ENCODE measurements around the gene TEAD2.
"Not testable (repeated sequence)": the region's sequence is repeated elsewhere in the genome, so short reads cannot be mapped to it uniquely, and the experiment has no call there.

TEAD2 gene

DNA sequence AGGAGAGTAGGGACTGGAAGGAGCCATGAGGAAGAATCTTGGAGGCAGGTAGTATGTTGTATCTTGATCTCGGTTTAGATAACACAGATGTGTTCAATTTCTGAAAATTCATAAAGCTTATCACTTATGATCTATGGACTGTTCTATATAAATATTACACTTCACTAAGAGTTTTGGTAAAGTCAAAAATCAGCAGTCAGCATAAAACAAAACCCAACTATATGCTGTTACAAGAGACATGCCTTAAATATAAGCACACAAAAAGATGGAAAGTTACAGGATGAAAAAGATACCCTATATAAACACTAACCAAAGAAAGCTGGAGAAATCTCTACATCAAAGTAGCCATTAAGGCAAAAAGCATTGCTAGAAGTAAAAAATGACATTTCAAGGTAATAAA lies 21.4 kb upstream of the TEAD2 start:
- DNase-seq = no peak

DNA sequence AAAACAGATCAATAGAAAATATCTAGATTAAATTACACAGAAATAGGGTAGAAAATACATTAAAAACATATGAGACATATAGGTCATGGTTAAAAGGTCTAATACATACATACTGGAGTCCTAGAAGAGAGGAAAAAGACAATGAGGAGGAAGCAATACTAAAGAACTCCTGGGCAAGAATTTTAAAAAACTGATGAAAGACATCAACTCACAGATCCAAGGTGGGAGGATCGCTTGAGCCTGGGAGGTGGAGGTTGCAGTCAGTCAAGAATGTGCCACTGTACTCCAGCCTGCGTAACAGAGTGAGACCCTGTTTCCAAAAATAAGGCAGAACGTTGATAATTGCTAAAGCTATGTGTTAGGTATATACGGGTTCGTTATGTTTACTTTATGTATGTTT lies 20.4 kb upstream of the TEAD2 start:
- no peak for DNase-seq

DNA sequence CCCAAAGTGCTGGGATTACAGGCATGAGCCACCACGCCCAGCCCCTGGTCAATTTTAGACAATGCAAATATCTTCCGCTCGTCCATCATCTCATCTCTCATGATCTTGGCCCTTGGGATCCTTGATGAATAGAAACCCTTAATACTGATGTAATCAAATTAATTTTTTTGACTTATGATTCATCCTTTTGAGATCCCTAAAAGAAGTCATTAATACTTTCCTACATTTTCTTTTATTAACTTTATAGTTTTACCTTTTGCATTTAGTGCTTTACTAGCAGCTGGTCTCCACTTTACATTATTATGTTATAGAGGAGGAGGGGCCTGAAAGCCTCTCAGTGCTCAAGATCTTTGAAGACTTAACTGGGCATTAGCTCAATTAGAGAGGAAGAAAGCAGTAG lies 18.2 kb upstream of the TEAD2 start:
- DNase-seq = no peak

DNA sequence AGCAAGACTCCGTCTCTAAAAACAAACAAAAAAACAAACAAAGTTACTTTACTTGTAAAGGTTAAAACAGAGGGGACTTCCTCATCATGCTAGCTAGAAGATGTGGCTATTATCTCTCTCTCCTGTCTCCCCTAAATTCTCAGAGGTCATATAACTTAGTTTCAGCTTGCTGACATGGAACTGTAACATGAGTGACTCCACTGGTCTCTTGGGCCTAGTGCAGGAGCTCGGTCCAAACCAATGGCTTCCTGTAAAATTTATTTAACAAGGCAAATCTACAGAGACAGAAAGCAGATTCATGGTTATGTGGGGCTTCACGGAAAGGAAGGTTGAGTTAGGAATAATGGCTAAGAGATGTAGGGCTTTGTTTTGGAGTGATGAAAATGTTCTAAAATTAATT lies 16.3 kb upstream of the TEAD2 start:
- DNase-seq = no peak

DNA sequence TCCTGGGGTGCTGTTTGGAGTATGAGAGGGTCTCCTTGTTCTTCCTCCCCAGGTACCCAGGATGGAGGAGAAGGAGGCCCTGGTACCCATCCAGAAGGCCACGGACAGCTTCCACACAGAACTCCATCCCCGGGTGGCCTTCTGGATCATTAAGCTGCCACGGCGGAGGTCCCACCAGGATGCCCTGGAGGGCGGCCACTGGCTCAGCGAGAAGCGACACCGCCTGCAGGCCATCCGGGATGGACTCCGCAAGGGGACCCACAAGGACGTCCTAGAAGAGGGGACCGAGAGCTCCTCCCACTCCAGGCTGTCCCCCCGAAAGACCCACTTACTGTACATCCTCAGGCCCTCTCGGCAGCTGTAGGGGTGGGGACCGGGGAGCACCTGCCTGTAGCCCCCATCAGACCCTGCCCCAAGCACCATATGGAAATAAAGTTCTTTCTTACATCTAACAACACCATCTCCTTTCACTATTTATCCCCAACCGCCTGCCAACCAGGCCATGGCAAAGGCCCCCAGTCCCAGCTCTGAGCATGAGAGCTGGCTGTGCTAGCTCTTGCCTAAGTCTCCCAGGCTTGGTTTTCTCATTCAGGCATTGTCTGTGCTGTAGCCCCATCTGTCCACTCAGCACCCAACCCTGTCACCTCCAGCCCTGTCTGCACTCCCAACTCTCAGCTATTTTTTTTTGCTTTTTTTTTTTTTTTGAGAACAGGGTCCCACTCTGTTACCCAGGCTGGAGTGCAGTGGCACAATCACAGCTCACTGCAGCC lies 12.6 kb upstream of the TEAD2 start:
- no peak for DNase-seq

DNA sequence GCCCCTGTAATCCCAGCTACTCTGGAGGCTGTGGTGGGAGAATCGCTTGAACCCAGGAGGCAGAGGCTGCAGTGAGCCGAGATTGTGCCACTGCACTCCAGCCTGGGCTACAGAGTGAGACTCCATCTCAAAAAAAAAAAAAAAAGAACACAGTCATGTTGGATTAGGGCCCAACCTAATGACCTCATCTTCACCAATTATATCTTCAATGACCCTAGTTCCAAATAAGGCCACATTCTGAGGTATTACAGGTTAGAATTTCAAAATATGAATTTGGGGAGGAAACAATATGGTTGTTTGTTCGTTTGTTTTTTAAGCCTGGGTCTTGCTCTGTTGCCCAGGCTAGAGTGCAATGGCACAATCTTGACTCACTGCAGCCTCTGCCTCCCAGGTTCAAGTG lies 11.0 kb upstream of the TEAD2 start:
- DNase-seq = not testable (repeated sequence)

DNA sequence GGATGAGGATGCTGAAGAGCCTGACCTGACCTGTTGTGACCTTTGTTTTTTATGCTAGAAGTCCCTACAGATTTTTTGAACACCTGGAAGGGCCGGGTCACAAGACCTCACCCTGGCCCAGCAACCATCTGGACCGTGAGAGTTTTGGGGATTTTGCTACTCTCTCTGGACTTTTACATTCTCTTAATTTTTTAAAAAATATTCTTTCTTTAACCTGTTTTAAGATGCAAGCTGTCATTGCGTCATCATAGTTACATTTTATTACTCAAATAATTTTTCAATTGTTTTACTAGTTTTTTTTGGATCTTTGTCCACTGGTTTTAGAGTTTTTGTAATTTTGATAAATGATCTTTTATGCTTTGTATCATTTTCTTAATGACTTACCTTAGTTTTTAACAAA lies 9.0 kb upstream of the TEAD2 start:
- no peak for DNase-seq

DNA sequence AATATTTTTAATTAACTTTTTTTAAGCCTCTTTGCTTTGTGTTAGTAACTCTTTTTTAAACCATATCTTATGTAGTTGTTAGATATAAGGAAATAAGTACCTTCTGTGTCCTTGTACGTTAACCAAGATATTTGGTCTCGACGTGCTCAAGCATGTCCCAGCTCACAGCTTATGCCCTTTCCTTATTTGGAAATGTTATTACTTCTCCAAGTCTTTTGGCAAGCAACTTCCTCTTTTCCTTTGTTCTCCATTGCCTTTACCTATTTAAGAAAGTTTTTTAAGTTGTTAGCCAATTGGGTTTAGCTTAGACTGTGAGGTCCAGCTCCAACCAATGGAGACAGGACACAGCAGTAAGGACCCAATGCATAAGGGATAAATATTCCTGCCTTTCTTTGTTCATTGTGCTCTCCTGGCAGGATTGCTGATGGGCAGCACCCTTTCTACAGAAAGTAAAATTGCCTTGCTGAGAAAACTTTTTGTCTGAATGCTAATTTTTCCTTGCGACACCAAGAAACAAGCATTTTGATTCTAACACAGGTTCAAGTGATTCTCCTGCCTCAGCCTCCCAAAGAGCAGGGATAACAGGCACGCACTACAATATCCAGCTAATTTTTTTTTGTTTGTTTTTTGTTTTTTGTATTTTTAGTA lies 6.6 kb upstream of the TEAD2 start:
- no peak for DNase-seq

DNA sequence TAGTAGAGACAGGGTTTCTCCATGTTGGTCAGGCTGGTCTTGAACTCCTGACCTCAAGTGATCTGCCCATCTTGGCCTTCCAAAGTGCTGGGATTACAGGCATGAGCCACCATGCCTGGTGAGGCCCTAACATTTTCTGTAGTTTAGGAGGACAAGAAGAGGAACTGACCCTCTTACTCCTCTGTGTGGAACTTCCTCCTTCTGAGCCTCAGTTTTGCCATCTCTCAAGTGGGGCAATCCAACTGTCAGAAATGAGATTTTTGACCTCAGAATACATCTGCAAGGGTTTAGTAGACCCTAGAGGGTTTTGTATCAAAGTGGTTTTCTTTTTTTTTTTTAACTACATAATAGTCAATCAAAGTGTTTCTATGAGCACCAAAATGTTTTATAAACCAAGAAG lies 3.9 kb upstream of the TEAD2 start:
- DNase-seq = no peak

DNA sequence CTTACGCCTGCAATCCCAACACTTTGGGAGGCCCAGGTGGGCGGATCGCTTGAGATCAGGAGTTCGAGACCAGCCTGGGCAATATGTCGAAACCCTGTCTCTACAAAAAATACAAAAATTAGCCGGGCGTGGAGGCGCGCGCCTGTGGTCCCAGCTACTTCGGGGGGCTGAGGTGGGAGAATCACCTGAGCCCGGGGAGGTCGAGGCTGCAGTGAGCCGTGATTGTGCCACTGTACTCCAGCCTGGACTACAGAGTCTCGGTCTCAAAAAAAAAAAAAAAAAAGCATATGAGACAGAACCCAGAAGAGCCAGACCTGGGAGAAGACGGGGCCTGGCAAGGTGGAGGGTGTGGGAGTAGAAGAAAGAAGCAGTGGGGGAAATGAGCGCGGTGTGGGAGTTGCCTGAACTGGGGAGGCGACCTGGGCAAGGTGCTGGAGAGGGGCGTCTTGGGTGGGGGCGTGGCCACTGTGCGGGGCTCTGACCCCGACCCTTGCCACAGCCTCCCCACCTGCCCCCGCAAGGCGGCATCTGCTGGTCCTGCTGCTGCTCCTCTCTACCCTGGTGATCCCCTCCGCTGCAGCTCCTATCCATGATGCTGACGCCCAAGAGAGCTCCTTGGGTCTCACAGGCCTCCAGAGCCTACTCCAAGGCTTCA lies 2.0 kb upstream of the TEAD2 start:
- DNase-seq = no peak

DNA sequence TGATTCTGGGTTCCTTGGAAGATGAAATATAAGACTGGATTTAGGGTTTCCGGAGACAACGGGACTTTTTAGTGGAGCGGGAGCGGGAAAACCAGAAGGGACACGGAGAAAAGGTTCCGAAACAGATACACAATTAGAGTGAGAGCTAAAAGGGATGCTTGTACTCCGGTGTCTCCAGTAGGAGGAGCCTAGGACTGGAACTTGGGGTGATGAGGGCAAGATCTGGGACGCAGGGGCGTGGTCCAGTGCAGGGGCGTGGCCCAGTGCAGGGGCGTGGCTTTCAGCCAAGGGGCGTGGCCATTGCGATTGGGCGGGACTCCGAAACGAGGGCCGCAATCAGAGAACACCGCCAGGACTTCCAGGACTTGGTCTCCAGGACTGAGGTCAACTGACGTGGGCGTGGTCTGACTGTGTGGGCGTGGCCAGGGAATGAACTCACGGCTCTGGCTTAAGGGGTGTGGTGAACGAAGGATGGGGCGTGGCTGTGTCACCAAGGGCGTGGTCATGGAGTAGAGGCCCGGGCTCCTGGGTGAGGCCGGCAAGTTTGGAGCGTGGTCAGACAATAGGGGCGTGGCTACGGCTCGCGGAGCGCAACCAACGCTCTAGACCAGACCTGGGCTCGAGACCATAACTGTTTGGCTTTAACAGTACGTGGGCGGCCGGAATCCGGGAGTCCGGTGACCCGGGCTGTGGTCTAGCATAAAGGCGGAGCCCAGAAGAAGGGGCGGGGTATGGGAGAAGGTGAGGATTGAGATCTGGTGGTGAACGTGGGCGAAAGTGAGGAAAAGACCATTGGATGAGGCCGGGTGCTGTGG lies 1.3 kb upstream of the TEAD2 start, which contains the start of gene DKKL1:
TSS of gene DKKL1 (plus strand) at position 610 of the 815 bp plus-strand sequence. CDS start at position 732, 122 bp downstream.
- DNase-seq = peak; percentile 76

DNA sequence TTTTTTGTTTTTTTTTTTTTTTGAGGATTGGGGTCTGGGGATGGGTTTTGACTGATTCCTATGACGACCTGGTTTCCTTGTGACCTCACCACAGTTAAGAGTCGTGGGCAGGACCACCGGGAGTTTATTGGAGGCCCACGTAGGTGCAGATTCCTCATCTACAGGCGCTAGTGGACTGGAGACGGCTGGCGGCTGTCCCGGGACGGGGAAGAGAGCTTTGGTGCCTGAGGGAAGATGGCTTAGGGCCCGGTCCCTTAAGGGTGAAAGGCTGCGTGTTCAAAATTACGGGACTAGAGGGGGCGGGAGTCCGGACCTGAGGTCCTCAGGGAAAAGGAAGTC lies 682 bp upstream of the TEAD2 start:
- DNase-seq = peak; percentile 15

DNA sequence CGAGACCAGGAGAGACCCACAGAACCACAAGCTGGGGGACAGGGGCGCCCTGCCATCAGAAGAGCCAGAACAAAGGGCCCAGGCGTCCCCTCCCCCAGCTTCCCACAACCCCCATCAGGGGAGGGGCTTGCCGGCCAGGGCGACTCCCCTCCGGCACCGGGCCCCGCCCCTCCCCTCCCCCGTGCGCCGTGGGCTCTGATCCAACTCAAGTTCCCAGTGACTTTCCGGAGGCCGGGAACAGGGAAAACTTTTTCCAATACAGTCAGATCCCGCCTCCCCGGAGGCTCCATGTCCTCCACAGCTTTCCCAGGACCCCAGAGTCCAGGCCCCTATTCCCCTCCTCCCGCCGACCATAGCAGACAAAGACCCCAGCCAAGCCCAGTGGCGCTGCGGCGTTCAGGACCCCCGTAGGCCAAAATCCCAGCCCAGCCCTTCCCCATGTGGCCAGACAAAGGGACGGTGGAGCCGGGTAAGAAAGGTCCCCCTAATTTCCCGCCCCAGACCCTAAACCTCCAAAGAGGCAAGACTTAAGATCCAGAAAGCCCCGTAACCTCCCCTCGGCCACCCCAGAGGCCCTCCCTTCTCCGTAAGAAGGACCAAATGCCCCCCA lies 673 bp downstream of the TEAD2 start:
- DNase-seq = no peak

DNA sequence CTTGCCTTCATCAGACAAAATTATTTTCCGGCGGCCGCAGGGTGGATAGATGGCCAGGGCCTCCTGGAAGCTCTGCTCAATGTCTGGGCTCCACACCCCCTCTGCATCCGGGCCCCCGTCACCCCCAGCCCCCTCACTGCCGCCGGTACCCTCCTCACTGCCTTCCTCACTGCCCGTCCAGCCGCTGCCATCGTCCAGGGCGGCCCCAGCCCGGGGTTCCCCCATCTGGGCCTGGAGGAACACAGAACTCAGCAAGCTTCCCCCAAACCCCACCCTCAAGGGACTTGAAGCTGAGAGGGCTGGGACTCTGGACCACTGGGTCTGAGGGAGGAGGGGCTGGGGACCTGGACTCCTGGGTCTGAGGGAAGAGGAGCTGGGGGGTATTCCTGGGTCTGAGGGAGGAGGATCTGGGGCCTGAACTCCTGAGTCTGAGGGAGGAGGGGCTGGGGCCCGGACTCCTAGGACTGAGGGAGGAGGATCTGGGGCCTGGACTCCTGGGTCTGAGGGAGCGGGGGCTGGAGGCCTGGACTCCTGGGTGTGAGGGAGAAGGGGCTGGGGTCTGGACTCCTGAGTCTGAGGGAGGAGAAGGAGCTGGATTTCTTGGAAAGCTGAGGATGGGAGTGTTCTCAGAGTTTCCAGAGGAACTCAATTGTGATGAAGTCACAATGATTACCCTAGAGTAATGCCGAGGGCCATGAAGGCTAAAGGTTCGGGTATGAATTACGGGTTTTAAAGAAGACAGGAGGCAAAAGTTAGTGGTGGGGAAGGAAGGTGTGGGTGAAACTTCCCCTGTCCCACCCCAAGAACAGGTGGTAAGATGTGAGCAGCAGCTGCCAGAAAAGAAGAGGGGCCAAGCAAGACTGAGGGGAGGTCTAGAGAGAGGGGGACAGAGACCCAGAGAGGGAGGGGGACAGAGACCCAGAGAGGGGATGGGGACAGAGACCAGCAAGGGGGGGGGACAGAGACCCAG lies 2.1 kb downstream of the TEAD2 start:
- DNase-seq = no peak

DNA sequence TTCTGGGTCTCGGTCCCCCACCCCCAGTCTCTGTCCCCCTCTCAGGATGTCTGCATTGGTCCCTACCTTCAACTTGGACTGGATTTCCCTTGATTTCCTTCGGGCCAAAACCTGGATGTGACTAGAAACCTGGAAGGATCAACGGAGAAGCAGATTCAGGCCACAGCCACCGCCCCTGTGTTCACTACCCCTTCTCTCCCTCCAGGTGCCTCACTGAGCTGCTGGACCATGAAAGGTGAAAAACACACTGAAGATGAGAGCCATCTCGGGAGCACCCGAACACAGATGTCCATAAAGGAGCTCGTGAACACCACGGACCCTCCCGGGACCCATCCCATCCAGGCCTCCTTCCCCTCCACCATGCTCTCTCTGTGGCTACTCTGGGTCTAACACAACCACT lies 5.0 kb downstream of the TEAD2 start:
- DNase-seq = no peak

DNA sequence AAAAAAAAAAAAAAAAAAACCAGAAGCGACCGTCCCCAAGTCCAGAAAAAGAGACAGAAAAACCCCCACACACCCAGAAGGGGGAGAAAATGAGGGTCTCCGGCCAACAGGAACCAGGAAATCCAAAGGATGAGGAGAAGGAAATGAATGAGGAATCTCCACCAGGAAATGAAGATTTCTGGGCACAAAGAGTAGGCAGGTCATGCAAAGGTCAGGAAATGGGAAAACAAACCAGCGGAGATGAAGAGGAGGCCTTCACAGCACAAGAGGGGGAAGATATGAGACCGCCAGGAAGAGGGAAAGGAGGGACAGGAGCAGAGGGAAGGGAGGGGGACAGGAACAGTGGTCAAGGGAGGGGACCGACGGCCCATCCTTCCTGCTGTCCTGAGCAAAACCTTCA lies 5.8 kb downstream of the TEAD2 start:
- no peak for DNase-seq

DNA sequence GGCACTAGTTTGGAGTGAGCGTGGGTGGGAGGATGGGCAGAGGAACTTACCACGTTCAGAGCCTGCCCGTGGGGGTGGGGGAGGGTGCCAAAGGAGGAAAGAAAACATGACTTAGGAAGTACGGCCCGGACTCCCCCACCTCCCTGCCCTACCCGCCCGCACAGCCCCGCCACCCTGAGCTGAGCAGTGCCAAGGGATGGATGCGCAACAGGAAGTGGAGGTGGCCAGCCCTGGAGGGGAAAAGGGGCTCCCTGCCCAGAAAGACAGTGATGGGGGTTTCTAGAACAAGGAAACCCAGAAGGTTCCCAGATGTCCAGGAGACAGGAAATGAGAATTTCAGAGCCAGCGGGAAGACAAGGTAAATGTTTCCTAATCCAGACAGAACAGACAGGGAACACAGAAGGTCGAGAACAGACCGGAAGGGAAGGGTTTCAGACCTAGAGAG lies 6.3 kb downstream of the TEAD2 start:
- no peak for DNase-seq

DNA sequence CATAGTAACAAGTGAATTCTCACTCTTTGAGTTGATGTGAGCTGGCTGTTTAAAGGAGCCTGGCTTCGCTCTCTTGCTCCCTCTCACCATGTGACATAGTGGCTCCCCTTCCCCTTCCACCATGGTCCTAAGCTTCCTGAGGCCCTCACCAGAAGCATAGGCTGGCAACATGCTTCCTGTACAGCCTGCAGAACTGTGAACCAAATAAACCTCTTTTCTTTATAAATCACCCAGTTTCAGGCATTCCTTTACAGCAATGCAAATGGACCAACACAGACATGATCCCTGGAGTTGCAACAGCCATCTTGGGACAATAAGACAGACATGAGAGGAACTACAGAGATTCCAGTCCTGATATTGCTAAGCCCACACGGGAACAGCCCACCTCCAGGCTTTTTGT lies 12.6 kb downstream of the TEAD2 start:
- DNase-seq = no peak

DNA sequence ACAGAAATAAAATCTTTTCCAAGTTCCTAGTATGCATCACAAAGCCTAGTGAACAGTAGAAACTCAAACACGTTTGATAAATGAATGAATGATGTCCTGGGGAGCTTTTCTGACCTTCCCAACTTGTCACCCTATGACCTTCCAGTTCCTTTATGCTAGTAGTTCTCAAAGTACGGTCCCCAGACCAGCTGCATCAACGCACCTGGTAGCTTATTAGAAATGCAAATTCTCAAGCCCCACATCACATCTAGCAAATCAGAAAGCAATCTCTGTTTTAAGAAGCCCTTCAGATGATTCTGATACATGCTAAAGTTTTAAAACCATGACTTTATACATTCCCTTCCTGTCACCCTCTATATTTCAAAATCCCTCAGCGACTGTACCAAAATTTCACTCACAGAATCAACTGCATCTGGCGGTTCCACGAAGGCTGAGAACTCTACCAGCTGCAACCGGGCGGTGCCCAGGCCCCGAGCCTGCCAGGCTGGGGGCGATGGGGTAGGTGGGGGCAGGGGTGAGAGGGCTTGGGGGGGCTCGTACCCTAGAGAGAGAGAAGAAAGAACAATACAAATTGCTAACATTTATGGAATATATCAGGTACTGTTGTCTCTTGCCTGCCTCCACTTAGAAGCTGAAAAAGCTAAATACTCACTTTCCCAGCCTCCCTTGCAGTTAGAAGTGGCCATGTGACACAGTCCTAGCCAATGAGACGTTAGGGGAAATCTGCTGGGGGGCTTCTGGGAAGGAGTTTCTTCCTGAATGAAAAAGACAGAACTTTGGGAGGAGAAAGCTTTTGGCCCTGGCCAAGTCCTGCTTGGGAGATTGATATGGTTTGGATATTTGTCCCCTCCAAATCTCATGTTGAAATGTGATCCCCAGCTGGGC lies 13.7 kb downstream of the TEAD2 start:
- DNase-seq = no peak

DNA sequence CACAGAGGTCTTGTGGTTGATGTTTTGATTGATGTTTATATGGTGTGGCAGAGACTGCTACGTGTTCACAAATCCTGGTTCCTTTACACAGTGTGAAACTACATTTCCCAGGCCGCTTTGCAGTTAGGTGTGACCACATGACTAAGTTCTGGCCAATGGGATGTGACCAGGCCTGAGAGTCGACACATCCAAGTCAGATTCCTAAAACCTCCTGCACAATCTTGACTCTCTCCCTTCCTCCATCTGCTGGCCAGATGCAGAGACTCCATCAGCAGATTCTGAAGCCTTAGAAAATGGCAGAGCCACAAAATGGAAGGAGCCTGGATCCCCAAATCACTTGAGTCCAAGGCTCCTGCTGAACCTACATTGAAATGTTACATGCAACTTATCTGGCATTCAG lies 14.4 kb downstream of the TEAD2 start:
- DNase-seq = peak; percentile 36

DNA sequence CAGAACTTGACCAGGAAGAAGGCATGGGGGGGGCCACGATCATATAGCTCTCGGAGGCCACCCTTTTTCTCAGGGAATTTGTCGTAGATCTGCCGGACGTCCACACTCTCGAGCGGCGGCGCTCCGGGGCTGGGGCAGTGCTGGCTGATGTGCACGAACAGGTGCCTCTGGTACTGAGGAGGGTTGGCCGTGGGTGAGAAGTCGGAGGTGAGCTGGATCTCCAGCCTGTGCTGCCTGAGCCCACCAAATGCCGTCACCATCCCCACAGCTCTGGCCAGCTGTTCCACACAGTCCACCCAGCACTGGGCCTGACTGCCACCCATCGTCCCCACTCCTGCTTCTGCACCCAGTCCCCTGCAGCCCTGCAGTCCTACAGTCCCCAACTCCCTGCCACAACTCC lies 15.0 kb downstream of the TEAD2 start:
- DNase-seq = no peak
